ENCODE results near the gene ABCG2. TPM values are rescaled to one million over a fixed set of nuclear protein-coding genes. Genes with fewer than 3 reads are reported as not detected.
A peak's percentile ranks its signal among the peaks of the same experiment; 100 is the strongest.

ABCG2 gene
- total RNA-seq, 1 donor from 2014 or later = 0.40 TPM

- H3K27me3 Mint-ChIP-seq (ENCODE audit: low read depth) = no peaks in the 10 kb centered on the region
- DNase-seq (ENCODE audit: low spot score) = no peak
- H3K9me3 Mint-ChIP-seq (ENCODE audit: low read depth) = no peaks in the 10 kb centered on the region
- no peak overlapping the region for H3K4me3 Mint-ChIP-seq (ENCODE audit: unreplicated experiment)
- H3K4me1 Mint-ChIP-seq (ENCODE audit: low read depth) = no peaks in the 10 kb centered on the region
- H3K27ac Mint-ChIP-seq (ENCODE audit: unreplicated experiment) = no peak overlapping the region
- peak; percentile 66 for TF ChIP-seq CTCF (IDR thresholded peaks at IDR 0.05)
- H3K36me3 Mint-ChIP-seq (ENCODE audit: low read depth) = peaks cover 22% of the 10 kb centered on the region
Observed at GRCh38 chr4:88054901-88055300, 103.5 kb downstream of the ABCG2 start.

GRCh38 chr4:88054229-88054628, 104.2 kb downstream of the ABCG2 start:
- Mint-ChIP-seq H3K4me3 (ENCODE audit: unreplicated experiment) (no peak overlapping the region), H3K27me3 (ENCODE audit: low read depth) (no peaks in the 10 kb centered on the region), H3K36me3 (ENCODE audit: low read depth) (peaks cover 19% of the 10 kb centered on the region), H3K9me3 (ENCODE audit: low read depth) (no peaks in the 10 kb centered on the region), H3K4me1 (ENCODE audit: low read depth) (no peaks in the 10 kb centered on the region), H3K27ac (ENCODE audit: unreplicated experiment) (no peak overlapping the region)
- TF ChIP-seq CTCF (IDR thresholded peaks at IDR 0.05) = no peak
- no peak for DNase-seq (ENCODE audit: low spot score)

GRCh38 chr4:88045021-88045420, 113.4 kb downstream of the ABCG2 start:
- no peaks in the 10 kb centered on the region for H3K27me3 Mint-ChIP-seq (ENCODE audit: low read depth)
- no peak for TF ChIP-seq CTCF (IDR thresholded peaks at IDR 0.05)
- peaks cover 22% of the 10 kb centered on the region for H3K36me3 Mint-ChIP-seq (ENCODE audit: low read depth)
- no peaks in the 10 kb centered on the region for H3K4me1 Mint-ChIP-seq (ENCODE audit: low read depth)
- no peak overlapping the region for H3K27ac Mint-ChIP-seq (ENCODE audit: unreplicated experiment)
- DNase-seq (ENCODE audit: low spot score) = no peak
- no peak overlapping the region for H3K4me3 Mint-ChIP-seq (ENCODE audit: unreplicated experiment)
- no peaks in the 10 kb centered on the region for H3K9me3 Mint-ChIP-seq (ENCODE audit: low read depth)

GRCh38 chr4:88043586-88044340, 114.7 kb downstream of the ABCG2 start:
- Mint-ChIP-seq H3K27me3 (ENCODE audit: low read depth) (no peaks in the 10 kb centered on the region), H3K4me1 (ENCODE audit: low read depth) (no peaks in the 10 kb centered on the region)

GRCh38 chr4:88043001-88043400, 115.4 kb downstream of the ABCG2 start:
- no peak for TF ChIP-seq CTCF (IDR thresholded peaks at IDR 0.05)
- H3K4me3 Mint-ChIP-seq (ENCODE audit: unreplicated experiment) = no peak overlapping the region
- no peaks in the 10 kb centered on the region for H3K27me3 Mint-ChIP-seq (ENCODE audit: low read depth)
- no peaks in the 10 kb centered on the region for H3K9me3 Mint-ChIP-seq (ENCODE audit: low read depth)
- no peak for DNase-seq (ENCODE audit: low spot score)
- no peak overlapping the region for H3K27ac Mint-ChIP-seq (ENCODE audit: unreplicated experiment)
- H3K4me1 Mint-ChIP-seq (ENCODE audit: low read depth) = no peaks in the 10 kb centered on the region
- peaks cover 29% of the 10 kb centered on the region for H3K36me3 Mint-ChIP-seq (ENCODE audit: low read depth)

More at GRCh38 chr4:88043586-88044340, 114.7 kb downstream of the ABCG2 start:
- Mint-ChIP-seq H3K36me3 (ENCODE audit: low read depth) (peaks cover 26% of the 10 kb centered on the region), H3K4me3 (ENCODE audit: unreplicated experiment) (no peak overlapping the region), H3K9me3 (ENCODE audit: low read depth) (no peaks in the 10 kb centered on the region), H3K27ac (ENCODE audit: unreplicated experiment) (no peak overlapping the region)
- DNase-seq (ENCODE audit: low spot score) = no peak
- no peak for TF ChIP-seq CTCF (IDR thresholded peaks at IDR 0.05)
